ENCODE data around the gene NPM3. TPM values are rescaled to one million over a fixed set of nuclear protein-coding genes. Genes with fewer than 3 reads are reported as not detected.
"Not testable (repeated sequence)": the region's sequence is repeated elsewhere in the genome, so short reads cannot be mapped to it uniquely, and the experiment has no call there.

Gene NPM3
- total RNA-seq, 4 donors from 2014 or later, result 25.0 to 31.1 (median 27.7) TPM

GRCh38 chr10:101797403-101798059 is 14.3 kb upstream of the NPM3 start:
- TF ChIP-seq, protein P1, sequence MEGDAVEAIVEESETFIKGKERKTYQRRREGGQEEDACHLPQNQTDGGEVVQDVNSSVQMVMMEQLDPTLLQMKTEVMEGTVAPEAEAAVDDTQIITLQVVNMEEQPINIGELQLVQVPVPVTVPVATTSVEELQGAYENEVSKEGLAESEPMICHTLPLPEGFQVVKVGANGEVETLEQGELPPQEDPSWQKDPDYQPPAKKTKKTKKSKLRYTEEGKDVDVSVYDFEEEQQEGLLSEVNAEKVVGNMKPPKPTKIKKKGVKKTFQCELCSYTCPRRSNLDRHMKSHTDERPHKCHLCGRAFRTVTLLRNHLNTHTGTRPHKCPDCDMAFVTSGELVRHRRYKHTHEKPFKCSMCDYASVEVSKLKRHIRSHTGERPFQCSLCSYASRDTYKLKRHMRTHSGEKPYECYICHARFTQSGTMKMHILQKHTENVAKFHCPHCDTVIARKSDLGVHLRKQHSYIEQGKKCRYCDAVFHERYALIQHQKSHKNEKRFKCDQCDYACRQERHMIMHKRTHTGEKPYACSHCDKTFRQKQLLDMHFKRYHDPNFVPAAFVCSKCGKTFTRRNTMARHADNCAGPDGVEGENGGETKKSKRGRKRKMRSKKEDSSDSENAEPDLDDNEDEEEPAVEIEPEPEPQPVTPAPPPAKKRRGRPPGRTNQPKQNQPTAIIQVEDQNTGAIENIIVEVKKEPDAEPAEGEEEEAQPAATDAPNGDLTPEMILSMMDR (IDR thresholded peaks at IDR 0.05), result no peak
- ATAC-seq (ENCODE audit: low FRiP score), result no peak
- no peak for DNase-seq (ENCODE audit: low spot score)

DNA sequence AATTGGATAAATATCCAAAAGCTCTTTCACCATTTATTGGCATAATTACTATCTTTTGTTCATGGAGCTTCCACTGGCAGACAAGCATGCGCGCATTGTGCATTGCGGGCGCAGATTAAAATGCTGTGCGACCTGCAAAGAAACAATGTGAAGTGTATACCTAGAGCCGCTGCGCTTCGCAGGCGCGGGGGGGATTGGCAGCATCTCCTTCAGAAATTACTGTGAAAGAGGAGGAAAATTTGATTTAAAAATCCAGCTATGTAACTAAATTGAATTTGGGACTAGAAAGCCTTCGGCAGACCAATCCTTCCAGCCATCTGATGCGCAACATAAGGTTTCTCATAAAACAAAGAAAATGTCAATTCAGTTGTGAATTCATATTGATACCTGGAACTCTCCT is 10.3 kb upstream of the NPM3 start:
- ATAC-seq (ENCODE audit: low FRiP score) (no peak), DNase-seq (ENCODE audit: low spot score) (no peak)
- TF ChIP-seq, protein P1 (IDR thresholded peaks at IDR 0.05), result no peak

DNA sequence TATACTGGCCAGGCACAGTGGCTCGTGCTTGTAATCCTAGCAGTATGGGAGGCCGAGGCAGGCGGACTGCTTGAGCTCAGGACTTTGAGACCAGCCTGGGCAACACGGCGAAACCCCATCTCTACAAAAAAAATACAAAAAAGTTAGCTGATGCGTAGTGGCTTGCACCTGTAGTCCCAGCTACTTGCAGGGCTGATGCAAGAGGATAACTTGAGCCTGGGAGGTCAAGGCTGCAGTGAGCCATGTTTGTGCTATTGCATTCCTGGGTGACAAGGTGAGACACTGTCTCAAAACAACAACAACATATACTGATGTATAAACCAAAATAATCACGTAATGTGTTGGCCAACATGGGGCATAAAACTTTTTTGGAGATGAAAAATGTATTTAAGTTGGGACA is 6.4 kb upstream of the NPM3 start:
- no peak for DNase-seq (ENCODE audit: low spot score)
- ATAC-seq (ENCODE audit: low FRiP score), result no peak
- TF ChIP-seq, protein P1 (IDR thresholded peaks at IDR 0.05), result no peak

- not testable (repeated sequence) for DNase-seq (ENCODE audit: low spot score); ATAC-seq (ENCODE audit: low FRiP score)
Observed at GRCh38 chr10:101789231-101789630, 6.0 kb upstream of the NPM3 start.

DNA sequence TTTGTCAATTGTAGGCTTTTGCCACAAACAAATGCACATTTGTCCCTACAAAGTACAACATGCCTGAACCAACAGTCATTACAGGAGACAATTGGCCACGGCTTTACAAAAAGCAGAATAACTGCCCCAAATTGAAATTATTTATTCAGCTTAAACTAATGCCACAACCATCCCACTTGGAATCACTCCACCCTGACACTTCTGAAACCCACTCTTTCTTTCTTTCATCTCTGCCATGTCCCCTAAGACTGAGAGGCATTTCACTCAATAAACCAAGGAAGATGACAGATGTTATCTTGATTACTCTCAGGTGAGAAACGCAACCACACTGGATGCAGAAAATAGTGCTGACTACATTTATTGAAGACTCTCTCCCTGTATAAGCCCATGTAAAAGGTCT is 2.6 kb upstream of the NPM3 start:
- ATAC-seq (ENCODE audit: low FRiP score) (no peak), DNase-seq (ENCODE audit: low spot score) (no peak)

DNA sequence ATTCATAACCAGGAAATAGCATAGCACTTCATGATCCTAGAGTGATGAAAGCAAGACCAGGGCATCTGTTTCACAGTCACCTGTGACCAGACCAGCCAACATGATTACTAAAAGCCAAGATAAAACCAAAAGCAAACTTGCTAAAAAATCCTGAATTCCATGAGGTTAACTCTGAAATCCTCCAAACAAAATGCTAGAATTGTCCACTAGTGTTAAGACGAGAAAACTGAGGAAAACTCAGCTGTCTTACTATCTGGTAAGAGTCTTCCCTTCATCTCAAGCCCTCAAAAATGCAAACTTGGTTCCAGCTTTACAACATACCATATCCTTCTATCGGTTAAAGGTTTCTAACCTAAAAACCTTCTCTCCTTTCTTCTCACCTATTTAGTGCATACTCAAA is 1.3 kb upstream of the NPM3 start:
- ATAC-seq (ENCODE audit: low FRiP score) (no peak), DNase-seq (ENCODE audit: low spot score) (no peak)
- TF ChIP-seq, protein P1 (IDR thresholded peaks at IDR 0.05), result no peak

More for the DNA sequence above, 2.6 kb upstream of the NPM3 start:
- TF ChIP-seq, protein P1 (IDR thresholded peaks at IDR 0.05), result no peak

DNA sequence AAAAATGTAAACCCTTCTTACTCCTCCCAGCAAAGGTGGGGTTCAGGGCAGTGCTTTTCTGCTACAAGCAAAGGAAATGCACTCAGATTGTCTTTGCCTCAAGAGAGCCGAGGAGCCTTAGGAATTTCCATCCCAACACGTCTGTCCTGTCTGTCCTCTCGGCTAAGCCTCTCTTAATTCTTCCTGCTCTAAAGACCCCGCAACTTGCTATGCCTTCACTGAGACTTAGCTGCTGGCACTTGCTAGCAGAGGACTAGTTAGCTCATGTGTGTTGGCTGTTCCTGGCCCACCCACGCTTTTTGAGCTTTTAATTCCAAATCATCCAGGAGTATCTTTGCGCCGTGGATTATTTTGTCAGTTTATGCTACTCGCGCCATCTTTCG is 481 bp upstream of the NPM3 start:
- TF ChIP-seq, protein P1 (IDR thresholded peaks at IDR 0.05), result no peak
- DNase-seq (ENCODE audit: low spot score) (no peak), ATAC-seq (ENCODE audit: low FRiP score) (no peak)

Measured in omental fat pad (tissue), 4 donors.